ENCODE data around the gene CACNB1.
A peak's percentile ranks its signal among the peaks of the same experiment; 100 is the strongest.

CACNB1 gene

DNA sequence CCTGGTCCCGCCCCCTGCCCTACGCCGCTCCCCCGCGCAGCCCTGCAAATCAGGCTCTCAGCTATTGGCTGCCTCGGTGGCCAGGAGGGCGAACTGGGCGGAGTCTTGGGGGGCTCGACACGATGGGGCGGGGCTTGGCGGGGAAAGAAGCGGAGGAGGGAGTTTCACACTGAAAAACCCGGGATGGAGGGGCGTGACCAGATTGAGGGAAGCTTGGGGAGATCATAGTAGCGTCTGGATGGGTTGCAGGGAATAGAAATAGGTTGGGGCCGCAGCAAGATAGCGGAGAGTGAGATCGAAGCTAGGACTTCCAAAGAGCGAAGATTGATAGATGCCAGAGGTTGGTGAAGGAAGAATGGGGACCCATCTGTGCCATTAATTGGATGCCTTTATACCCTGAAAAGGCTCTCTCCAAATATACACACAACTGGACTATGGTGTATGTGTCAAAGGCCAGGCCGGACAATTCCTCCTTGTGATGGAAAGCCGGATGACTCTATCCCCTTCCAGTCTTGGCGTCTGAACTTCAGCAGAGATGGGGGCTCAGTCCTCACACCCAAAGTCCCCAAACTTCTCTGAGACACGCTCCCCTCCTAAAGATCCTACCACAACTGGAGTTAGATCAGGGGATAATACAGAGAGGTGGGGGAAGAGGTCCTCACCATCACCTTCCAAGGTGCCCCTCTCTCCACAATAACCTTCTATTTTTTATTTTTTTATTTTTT is 28.7 kb upstream of the CACNB1 start:
- peak in 1 of 4 experiments; percentile 50 for DNase-seq (ENCODE audit: low read depth in 4 of 4, low spot score in 1 of 4)

GRCh38 chr17:39225308-39225958 is 28.0 kb upstream of the CACNB1 start, which contains the start of gene STAC2:
Gene STAC2 (minus strand): TSS chr17:39225945. CDS start chr17:39225502, 443 bp downstream.
- DNase-seq (ENCODE audit: low read depth in 4 of 4, low spot score in 1 of 4) = no peak

DNA sequence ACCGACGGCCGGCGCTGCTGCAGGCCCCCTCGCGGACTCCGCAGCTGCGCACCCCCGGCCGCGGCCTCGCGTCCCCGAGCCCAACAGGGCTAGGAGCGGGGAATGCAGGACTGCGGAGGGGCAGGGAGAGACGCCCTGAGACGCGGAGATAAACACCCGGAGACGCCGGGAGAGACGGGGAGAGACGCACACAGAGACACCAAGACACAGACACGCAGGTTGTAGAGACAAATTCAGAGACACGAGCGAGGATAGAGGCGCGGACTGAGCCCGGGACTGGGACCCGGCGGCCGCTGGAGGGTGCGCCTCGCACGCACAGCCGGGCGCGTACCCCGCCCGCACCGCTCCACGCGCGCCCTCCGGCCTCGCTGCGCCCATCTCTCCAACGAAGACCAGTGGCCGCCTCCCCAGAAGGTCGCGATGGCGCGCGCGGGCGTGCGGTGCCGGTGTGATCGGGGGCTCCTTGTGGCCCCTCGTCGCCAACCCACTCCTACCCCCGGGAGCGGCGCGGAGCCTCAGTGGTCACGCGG is 27.4 kb upstream of the CACNB1 start:
- no peak for DNase-seq (ENCODE audit: low read depth in 4 of 4, low spot score in 1 of 4)

- DNase-seq (ENCODE audit: low read depth in 4 of 4, low spot score in 1 of 4) = no peak
Measured at GRCh38 chr17:39223907-39224777, 26.7 kb upstream of the CACNB1 start.

GRCh38 chr17:39222866-39223834 is 25.7 kb upstream of the CACNB1 start:
- no peak for DNase-seq (ENCODE audit: low read depth in 4 of 4, low spot score in 1 of 4)

DNA sequence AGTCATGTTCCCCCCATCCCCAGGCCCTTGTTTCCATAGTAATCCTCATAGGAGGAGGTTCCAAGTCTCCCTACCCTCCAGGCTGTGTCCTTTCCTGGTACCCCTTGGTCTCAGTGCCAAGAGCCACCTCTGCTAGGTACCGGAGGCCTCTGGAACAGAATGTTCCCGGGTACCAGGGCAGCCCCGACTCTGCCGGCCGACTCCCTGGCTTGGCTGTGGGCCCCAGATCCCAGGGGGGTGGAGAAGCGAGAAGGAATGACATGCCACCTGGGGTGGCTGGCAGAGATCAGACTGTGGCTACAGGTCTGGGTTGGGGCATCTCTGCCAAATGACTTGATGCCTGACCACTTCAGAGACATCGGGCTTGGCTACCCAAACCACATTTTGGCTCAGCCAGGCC is 24.7 kb upstream of the CACNB1 start:
- no peak for DNase-seq (ENCODE audit: low read depth in 4 of 4, low spot score in 1 of 4)

DNA sequence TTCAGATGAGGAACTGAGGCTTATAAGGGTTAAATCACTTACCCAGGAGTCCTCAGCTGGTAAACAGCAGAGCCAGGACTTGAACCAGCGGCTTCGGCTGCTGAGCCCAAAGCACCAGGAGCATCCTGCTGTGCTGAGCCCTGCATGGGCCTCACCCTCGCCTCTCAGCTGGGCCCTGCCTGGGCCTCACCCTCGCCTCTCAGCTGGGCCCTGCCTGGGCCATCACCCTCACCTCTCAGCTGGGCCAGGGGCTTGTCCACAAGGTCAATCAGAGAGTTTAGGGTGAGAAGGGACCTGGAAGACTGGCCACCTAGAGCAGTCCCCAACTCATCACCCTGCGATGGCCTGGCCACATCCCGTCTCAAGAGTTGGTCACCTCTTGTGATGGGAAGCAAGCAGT is 24.1 kb upstream of the CACNB1 start:
- DNase-seq (ENCODE audit: low read depth in 4 of 4, low spot score in 1 of 4) = no peak

DNA sequence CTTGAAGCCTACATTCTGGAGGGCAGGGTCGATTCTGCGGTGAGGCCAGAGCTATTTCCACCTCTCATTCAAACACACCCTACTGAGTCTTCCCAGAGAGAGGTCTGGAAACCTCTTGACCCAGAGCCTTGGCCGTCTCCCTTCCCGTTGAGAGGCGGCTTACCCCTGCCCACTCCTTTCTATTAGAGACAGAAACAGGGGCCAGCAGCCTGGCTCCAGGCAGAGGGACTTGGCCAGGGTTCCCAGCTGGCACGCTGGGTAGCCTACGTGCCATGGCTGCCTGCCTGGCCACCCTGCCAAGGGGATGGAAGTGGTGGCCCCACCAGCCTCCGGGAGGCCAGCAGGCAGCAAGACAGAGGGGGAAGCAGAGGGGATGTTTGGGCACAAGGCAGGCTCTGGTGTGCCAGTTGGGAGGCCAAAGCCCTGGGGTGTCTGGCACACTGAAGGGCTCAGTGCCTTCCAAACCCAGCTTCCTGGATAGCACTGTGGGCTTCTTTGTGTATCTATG is 22.2 kb upstream of the CACNB1 start:
- DNase-seq (ENCODE audit: low read depth in 4 of 4, low spot score in 1 of 4) = no peak

GRCh38 chr17:39218906-39219305 is 21.4 kb upstream of the CACNB1 start:
- DNase-seq (ENCODE audit: low read depth in 4 of 4, low spot score in 1 of 4) = no peak

- DNase-seq (ENCODE audit: low read depth in 4 of 4, low spot score in 1 of 4) = no peak
Measured at GRCh38 chr17:39217734-39218369, 20.4 kb upstream of the CACNB1 start.

DNA sequence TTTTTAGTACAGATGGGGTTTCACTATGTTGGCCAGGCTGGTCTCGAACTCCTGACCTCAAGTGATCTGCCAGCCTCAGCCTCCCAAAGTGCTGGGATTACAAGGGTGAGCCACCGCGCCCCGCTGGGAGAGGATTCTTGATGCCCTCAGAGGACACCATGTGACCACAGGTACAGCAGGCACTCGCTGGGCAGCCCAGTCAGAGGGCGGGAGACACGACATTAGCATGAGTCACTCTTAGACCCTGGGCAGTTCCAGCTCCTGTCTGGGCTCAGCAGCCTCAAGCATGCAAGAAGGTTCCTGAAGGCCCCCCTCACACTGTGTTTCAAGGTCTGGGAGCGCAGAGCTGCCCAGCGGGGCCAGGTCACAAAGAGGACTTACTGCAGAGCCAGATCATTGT is 16.4 kb upstream of the CACNB1 start:
- DNase-seq (ENCODE audit: low read depth in 4 of 4, low spot score in 1 of 4) = no peak

DNA sequence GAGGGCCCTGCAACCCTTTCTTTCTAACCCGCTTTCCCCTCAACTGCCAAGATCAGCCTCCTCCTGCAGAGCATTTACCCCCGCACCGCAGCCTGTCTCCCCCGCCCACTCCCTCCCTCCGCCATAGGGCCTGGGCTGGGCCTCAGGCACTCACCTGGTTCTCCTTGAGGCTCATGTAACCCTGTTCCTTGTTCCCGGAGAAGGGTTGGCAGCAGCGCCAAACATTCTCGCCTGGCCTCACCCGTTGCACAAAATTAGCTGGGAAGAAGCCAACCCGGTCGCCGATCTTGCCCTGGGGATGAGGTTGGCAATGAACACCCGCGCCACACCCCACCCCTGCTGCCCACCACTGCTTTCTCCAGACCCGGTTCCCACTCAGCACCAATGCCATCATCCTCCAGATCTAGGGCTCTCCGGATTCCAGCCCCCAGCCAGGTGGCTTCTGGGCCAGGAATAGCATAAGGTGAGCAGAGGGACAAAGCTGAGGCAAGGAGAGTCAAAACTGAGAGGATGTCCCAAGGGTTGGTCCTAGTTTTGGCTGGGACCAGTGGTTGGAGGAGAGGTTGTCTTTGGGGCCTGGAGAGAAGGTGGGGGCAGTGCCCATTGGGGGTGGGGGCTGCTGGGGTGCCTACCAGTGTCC is 15.5 kb upstream of the CACNB1 start:
- DNase-seq (ENCODE audit: low read depth in 4 of 4, low spot score in 1 of 4) = no peak

DNA sequence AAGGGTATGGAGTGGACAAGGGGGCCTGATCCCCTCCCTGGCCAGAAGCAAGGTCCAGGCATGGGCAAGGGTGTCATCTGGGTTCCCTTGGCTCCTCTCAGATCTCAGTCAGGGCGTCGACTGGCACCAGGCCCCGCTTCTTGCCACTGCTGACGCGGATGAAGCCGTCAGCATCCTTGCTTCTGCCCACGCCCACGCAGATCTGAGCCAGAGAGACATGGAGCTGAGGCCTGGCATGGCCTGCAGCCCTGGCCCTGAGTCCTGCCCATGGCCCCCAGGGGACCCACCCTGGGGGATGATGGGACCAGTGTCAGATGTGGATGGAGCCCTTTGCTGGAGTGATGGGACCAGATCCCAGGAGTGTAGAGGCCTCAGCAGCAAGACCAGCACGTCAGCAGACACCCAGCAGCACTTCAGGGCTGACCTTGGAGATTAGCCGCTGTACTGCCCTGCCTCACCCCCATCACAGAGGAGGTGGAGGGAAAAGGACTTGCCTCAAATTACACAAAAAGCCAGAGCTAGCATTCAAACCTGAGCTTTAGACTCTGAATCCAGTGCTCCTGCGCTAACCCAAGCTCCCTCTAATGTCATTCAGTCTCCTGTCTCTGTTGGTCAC is 14.8 kb upstream of the CACNB1 start:
- DNase-seq (ENCODE audit: low read depth in 4 of 4, low spot score in 1 of 4) = no peak

- no peak for DNase-seq (ENCODE audit: low read depth in 4 of 4, low spot score in 1 of 4)
Measured at GRCh38 chr17:39210093-39210434, 12.6 kb upstream of the CACNB1 start.

- peak in 3 of 4 experiments; percentile 49 to 65 (median 50) for DNase-seq (ENCODE audit: low read depth in 4 of 4, low spot score in 1 of 4)
Measured at GRCh38 chr17:39209317-39210092, 12.0 kb upstream of the CACNB1 start.

GRCh38 chr17:39208893-39209292 is 11.4 kb upstream of the CACNB1 start:
- DNase-seq (ENCODE audit: low read depth in 4 of 4, low spot score in 1 of 4) = no peak

GRCh38 chr17:39208136-39208535 is 10.7 kb upstream of the CACNB1 start:
- no peak for DNase-seq (ENCODE audit: low read depth in 4 of 4, low spot score in 1 of 4)

DNA sequence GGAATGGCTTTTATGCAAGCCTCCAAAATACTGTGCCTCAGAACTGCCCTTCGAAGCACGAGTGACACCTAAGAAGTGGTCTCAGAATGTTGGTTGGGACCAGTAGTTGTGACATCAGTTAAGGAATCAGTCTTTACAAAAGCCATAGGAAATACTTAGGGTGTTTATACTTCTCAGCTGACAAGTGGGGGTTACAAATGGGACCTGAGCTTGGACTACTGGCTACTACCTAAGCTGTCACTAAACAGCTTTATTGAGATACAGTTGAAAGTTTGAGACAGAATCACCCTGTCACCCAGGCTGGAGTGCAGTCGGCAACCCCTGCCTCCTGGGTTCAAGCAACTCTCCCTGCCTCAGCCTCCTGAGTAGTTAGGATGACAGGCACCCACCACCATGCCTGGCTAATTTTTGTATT is 7.7 kb upstream of the CACNB1 start:
- DNase-seq (ENCODE audit: low read depth in 4 of 4, low spot score in 1 of 4) = no peak

All from stimulated activated CD4-positive, alpha-beta T cell treated with anti-CD3 and anti-CD28 coated beads, Interleukin-1b, Interleukin-23, amount 100 ng/mL, for 24 hours (primary cell).